Posterior vena cava (tissue), 2 donors: ENCODE measurements around the gene OPN1MW. TPM values are rescaled to one million over a fixed set of nuclear protein-coding genes. Genes with fewer than 3 reads are reported as not detected.
"Not testable (repeated sequence)": the region's sequence is repeated elsewhere in the genome, so short reads cannot be mapped to it uniquely, and the experiment has no call there.

Experiments used
- DNase-seq: peaks from one replicate; pipeline ENCODE4 v3.0.0-alpha.2; 2020; ENCODE audit warnings: low spot score
- intact Hi-C, 2 donors: fragments of 100-400 bp; cut with DNase I; formaldehyde crosslinking; loops; one replicate each; pipeline versions ENCODE4 v1.14.1 to v1.14.2; 2022 to 2023
- total RNA-seq, 2 donors: library from RNA; stranded (reverse); fragmentation: NEBNext Ultra II Directional; extraction: Animal tissue kit (Norgen Biotek cat#: 25700); gene quantifications; one replicate each; pipeline ENCODE4 v1.2.1, GENCODE V29; 2021
- donor health status: DM: yes; HTN: yes; CAD: no.
- donor health status: DM: yes; HTN: yes; CAD: no.

Gene OPN1MW
- total RNA-seq, 2 donors from 2014 or later = not detected

DNA sequence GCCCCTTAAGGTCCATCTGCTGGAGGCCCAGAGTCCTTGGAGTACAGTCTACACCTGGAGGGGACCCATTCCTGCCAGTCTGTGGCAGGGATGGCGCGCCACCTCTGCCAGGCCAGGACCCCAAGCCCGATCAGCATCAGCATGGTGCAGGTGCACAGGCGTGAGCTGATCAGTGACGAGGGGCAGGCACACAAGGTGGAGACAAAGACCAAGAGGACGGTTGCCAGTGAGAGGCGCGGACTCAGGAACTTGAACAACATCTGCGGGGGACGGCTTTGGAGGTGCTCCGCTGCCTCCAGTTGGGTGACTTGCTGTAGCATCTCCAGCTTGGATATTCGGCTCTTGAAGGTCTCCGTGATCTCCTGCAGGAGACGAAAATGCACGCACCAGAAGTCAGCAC is 14.1 kb downstream of the OPN1MW start:
- intact Hi-C loops, DNase-seq: not testable (repeated sequence)

DNA sequence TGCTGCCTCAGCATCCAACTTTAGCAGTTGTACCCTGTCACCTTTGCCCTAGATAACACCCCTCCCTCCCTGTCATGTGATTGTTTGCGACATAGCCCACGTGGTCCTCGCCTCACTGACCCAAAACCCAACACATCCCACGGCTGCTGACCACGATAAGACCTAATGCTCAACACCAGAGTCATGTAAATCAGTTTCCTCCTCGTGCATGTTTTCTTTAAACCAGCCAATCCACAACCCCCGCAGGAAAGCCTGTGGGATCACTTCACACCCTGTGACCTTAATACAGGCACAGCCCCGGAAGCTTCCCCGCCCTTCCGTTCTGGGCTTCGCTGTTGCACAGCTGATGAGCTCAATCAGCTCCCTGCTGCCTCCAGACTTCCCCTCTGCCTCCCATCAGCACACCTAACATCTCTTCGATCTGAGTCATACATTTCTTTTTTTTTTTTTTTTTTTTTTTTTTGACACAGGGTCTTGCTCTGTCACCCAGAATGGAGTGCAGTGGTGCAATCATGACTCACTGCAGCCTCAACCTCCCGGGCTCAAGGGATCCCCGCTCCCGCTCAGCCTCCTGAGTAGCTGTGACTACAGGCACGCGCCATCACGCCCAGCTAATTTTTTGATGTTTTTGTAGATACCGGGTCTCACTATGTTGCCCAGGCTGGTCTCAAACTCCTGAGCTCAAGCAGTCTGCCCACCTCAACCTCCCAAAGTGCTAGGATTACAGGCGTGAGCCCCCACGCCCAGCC is 27.4 kb downstream of the OPN1MW start:
- intact Hi-C loops, DNase-seq: not testable (repeated sequence)

DNA sequence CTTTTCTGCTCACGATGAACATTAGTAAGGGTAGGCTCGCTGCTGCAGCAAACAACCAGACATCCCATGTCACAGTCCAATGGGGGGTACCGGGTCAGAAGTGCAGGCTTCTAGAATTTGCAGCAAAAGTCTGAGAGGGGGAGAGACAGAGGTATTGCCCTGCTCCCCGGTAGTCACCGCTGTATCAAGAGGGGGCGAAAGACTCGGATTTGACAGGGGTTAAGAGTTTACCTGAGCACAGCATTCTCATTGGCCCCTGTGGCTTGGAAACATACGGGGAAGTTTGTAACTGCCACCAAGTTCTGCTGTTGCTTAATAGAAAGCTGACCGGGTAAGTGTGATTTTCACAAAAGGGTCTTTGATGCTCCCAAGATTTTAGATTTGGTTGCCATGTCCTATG is 28.7 kb downstream of the OPN1MW start:
- intact Hi-C loops = not testable (repeated sequence)

DNA sequence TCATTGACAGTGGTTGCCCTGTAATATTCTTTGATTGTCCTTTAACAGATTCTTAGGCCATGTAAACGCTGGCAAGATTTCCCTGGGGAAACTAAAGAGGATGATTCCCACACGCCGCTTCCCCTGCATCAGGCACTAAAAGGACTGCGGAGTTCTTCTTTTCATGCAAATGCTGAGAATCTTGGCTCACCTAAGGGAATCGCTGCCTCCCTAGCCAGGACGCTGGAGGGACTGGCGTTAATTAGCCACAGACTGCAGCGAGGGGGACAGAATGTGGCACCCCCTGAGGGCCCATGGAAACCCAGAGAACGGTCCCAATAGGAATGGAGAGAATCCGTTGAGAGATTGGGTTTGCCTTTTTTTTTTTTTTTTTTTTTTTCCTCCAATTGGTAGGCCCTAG is 29.1 kb downstream of the OPN1MW start:
- DNase-seq, intact Hi-C loops: not testable (repeated sequence)

More for the DNA sequence above, 28.7 kb downstream of the OPN1MW start:
- not testable (repeated sequence) for DNase-seq

DNA sequence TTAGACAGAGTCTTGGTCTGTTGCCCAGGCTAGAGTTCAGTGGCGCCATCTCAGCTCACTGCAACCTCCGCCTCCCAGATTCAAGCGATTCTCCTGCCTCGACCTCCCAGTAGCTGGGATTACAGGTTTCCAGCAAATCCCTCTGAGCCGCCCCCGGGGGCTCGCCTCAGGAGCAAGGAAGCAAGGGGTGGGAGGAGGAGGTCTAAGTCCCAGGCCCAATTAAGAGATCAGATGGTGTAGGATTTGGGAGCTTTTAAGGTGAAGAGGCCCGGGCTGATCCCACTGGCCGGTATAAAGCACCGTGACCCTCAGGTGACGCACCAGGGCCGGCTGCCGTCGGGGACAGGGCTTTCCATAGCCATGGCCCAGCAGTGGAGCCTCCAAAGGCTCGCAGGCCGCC is 37.1 kb downstream of the OPN1MW start, which contains the start of gene OPN1MW2:
Gene OPN1MW2, plus strand, starts transcription at position 301 of the 400 bp plus-strand sequence. Its CDS starts 60 bp downstream, at position 361.
- DNase-seq, intact Hi-C loops: not testable (repeated sequence)

DNA sequence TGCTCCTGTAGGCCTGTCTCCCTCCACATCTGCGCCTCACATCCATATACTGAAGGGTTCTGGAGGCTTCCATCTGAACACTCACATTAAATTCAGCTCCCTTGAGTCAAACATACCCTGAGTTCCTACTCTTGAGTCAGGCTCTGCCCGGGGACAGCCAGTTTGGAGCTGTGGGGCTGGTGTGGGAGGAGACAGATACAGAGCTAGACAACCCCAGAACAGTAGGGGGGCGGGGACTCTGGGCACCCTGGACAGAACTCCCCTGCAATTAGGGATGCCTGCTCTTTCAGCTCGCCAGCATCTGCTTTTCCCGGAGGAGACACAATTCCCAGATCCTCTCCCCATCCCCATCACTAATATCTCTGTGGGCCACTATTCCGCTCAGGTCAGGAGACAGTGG is 42.9 kb downstream of the OPN1MW start:
- DNase-seq, intact Hi-C loops: not testable (repeated sequence)

DNA sequence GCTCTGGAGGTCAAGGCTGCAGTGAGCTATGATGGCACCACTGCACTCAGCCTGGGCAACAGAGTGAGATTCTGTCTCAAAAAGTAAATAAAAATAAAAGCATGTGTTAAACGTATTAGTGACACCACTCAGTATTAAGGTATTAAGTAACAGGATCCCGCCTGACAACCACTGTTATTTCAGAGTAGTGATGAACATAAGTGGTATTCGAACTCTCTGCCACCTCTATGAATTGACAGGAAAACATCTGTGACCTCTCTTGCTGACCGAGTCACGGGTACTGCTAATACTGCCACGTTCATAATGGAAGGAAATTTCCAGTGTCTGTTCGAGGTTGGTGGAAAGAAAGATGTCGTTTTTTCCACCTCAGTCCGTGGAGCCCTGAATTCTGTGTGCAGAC is 44.3 kb downstream of the OPN1MW start:
- DNase-seq, intact Hi-C loops: not testable (repeated sequence)

DNA sequence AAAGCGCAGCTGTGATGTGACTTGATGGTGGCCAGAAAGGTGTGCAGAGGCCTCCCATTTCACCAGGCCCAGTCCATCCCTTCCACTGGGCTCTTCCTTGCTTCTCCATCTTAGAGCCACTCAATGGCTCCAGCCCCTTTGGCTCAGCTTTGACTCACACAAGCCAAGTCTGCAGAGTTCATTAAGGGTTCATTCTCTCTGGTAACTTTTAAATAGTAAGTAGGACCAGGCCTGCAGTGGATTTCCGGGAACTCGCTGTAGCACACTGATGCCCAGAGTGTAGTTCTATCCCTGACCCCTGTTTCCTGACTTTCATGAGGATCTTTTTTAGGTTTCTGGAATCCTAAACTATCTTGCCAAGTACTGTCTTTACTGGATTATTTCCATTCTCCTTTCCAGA is 49.0 kb downstream of the OPN1MW start:
- intact Hi-C loops = not testable (repeated sequence)

DNA sequence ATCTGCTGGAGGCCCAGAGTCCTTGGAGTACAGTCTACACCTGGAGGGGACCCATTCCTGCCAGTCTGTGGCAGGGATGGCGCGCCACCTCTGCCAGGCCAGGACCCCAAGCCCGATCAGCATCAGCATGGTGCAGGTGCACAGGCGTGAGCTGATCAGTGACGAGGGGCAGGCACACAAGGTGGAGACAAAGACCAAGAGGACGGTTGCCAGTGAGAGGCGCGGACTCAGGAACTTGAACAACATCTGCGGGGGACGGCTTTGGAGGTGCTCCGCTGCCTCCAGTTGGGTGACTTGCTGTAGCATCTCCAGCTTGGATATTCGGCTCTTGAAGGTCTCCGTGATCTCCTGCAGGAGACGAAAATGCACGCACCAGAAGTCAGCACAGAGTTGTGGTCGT is 51.2 kb downstream of the OPN1MW start:
- DNase-seq, intact Hi-C loops: not testable (repeated sequence)

More for the DNA sequence above, 49.0 kb downstream of the OPN1MW start:
- DNase-seq = not testable (repeated sequence)

DNA sequence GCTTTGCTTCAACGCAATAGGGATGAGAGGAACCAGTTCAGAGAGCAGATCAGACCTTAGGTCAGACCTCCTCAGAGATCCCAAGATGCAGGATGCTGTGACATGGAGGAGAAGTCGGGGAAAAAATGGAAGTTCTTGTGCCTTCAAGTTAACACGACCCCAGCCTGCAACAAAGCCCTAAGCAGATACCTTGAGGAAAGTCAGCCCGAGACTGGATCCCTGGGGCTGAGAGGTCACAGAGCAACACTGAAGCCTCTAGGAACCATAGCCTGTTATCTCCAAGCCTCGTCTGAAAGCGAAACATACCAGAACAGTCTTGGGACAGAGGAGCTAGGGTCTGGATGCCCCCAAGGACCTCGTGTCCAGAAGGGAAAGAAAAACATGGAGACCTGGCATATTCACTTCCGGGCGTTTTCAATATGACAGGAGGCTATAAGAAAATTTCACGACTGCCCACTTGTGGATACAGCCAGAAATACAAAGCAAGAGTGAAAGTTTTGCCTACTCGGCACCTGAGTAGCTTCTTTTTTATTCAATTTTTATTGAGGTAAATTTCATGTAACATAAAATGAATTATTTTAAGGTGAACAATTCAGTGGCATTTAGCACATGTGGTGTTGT is 56.7 kb downstream of the OPN1MW start:
- intact Hi-C loops = not testable (repeated sequence)
- DNase-seq = peak; percentile 54

DNA sequence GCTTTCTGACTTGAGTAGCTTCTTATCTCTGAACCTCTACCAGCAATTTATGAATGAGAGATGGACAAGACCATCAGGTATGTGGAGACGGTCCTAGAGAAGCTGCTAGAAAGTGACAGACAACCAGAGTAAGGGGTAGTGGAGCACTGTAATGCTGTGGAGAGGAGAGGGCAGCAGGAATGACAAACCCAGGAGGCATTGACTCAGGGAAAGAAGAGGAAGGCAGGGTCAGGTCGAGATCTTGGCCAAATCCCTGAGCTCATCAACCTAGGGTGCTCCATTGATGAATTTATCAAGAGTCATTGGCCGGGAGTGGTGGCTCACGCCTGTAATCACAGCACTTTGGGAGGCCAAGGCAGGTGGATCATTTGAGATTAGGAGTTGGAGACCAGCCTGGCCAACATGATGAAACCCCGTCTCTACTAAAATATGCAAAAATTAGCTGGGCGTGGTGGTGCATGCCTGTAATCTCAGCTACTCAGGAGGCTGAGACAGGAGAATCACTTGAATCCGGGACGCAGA is 57.6 kb downstream of the OPN1MW start:
- intact Hi-C loops = not testable (repeated sequence)

More for the DNA sequence above, 57.6 kb downstream of the OPN1MW start:
- not testable (repeated sequence) for DNase-seq

Other genes starting within 250 kb of the OPN1MW start
- 10 to 100 TPM; 69.4 to 75.4 TPM for gene NAA10, start 247.6 kb upstream of the OPN1MW start, total RNA-seq
- 10 to 100 TPM; 11.4 to 17.6 TPM for gene RENBP, start 238.0 kb upstream of the OPN1MW start, total RNA-seq
- 10 to 100 TPM; 36.9 to 44.6 TPM for gene HCFC1, start 210.8 kb upstream of the OPN1MW start, total RNA-seq
- gene TMEM187, start 209.8 kb upstream of the OPN1MW start, total RNA-seq = 1 to 10 TPM; 6.9 to 9.3 TPM
- gene IRAK1, start 162.7 kb upstream of the OPN1MW start, total RNA-seq = 100 to 1,000 TPM in 1 of 2 donors, 10 to 100 TPM in 1; 88.2 to 114 TPM
- gene MECP2, start 84.9 kb upstream of the OPN1MW start, total RNA-seq = 10 to 100 TPM; 53.6 to 55.0 TPM
- gene OPN1LW, start 38.4 kb upstream of the OPN1MW start, total RNA-seq = not detected
- not detected for gene OPN1MW2, start 37.2 kb downstream of the OPN1MW start, total RNA-seq
- gene OPN1MW3, start 75.0 kb downstream of the OPN1MW start, total RNA-seq = not detected
- gene TEX28, start 112.5 kb downstream of the OPN1MW start, total RNA-seq = not detected
- under 1 TPM; 0.29 to 0.46 TPM for gene TKTL1, start 113.2 kb downstream of the OPN1MW start, total RNA-seq
- 1,000 to 10,000 TPM; 5,571 to 6,731 TPM for gene FLNA, start 192.0 kb downstream of the OPN1MW start, total RNA-seq
- 10 to 100 TPM; 61.8 to 67.2 TPM for gene EMD, start 196.7 kb downstream of the OPN1MW start, total RNA-seq
- gene RPL10, start 215.8 kb downstream of the OPN1MW start, total RNA-seq = 1,000 to 10,000 TPM; 2,294 to 2,387 TPM
- 10 to 100 TPM; 15.9 to 20.0 TPM for gene DNASE1L1, start 226.7 kb downstream of the OPN1MW start, total RNA-seq
- gene TAFAZZIN, start 228.9 kb downstream of the OPN1MW start, total RNA-seq = 10 to 100 TPM; 25.3 to 28.1 TPM
- gene ATP6AP1, start 246.1 kb downstream of the OPN1MW start, total RNA-seq = 10 to 100 TPM; 43.8 to 59.9 TPM